Neural crest cell (in vitro differentiated cells): Measurements from ENCODE around the gene CAMK4. TPM values are rescaled to one million over a fixed set of nuclear protein-coding genes. Genes with fewer than 3 reads are reported as not detected.

Source experiments
- DNase-seq: peaks from one replicate; pipeline ENCODE4 v3.0.0; 2021; ENCODE audit warnings: low read depth, mixed read lengths, low spot score
- H3K27ac Mint-ChIP-seq: one replicate; pipeline ENCODE4 v1.8.0; 2021; ENCODE audit warnings: mild to moderate bottlenecking, mixed read lengths; ENCODE audit not compliant: unreplicated experiment
- H3K27me3 Mint-ChIP-seq: 2 replicates; pipeline ENCODE4 v1.8.0; 2021; ENCODE audit warnings: low read depth, mild to moderate bottlenecking, mixed read lengths
- H3K36me3 Mint-ChIP-seq: 2 replicates; pipeline ENCODE4 v1.8.0; 2021; ENCODE audit warnings: low read depth, mild to moderate bottlenecking, mixed read lengths
- H3K4me1 Mint-ChIP-seq: 2 replicates; pipeline ENCODE4 v1.8.0; 2021; ENCODE audit warnings: mixed read lengths
- H3K4me3 Mint-ChIP-seq: one replicate; pipeline ENCODE4 v1.8.0; 2021; ENCODE audit warnings: mild to moderate bottlenecking, mixed read lengths
- H3K9me3 Mint-ChIP-seq: 2 replicates; pipeline ENCODE4 v1.8.0; 2021; ENCODE audit warnings: mixed read lengths
- CTCF ChIP-seq: fragments of 200-600 bp; sonication (generic); conservative IDR thresholded peaks from 2 replicates; pipeline ENCODE4 v1.5.0; 2021; ENCODE audit warnings: antibody characterized with exemption, mild to moderate bottlenecking
- total RNA-seq: library from RNA; stranded (reverse); gene quantifications from 2 replicates; pipeline ENCODE4 v1.2.1, GENCODE V29; 2021

CAMK4 gene
- total RNA-seq, 1 donor from 2014 or later: 9.4 TPM

GRCh38 chr5:111246459-111246858 is 22.3 kb downstream of the CAMK4 start:
- H3K36me3 Mint-ChIP-seq: no peaks in the 10 kb centered on the region

GRCh38 chr5:111248571-111248970 is 24.4 kb downstream of the CAMK4 start:
- Mint-ChIP-seq H3K9me3 (no peaks in the 10 kb centered on the region), H3K4me1 (no peaks in the 10 kb centered on the region), H3K36me3 (no peaks in the 10 kb centered on the region), H3K27me3 (no peaks in the 10 kb centered on the region), H3K27ac (no peak overlapping the region), H3K4me3 (no peak overlapping the region)
- DNase-seq: no peak
- no peak for TF ChIP-seq CTCF

More at GRCh38 chr5:111246459-111246858, 22.3 kb downstream of the CAMK4 start:
- no peak overlapping the region for H3K4me3 Mint-ChIP-seq
- H3K27ac Mint-ChIP-seq: no peak overlapping the region
- H3K27me3 Mint-ChIP-seq: peaks cover 2% of the 10 kb centered on the region
- H3K4me1 Mint-ChIP-seq: no peaks in the 10 kb centered on the region
- no peak for DNase-seq
- no peaks in the 10 kb centered on the region for H3K9me3 Mint-ChIP-seq
- no peak for TF ChIP-seq CTCF

DNA sequence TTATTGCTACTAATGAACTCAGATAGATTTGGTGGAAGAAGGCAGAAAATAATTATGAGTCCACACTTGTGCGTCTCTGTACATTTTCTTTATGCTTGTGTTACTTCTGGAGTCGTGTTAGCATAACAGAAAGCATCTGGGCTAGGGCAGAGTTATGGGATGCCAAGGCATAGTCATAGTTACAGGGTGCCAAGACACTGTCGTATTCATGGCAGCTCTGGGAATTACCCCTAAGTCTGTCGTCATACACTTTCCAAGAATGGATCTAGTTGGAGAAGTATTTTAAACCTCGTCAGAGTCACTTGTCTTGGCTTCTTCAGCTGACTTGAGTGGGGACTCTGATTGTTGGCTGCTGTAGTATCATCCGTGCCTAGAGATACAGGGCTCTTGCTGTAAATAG is 27.7 kb downstream of the CAMK4 start:
- peaks cover 6% of the 10 kb centered on the region for H3K9me3 Mint-ChIP-seq
- peaks cover 2% of the 10 kb centered on the region for H3K36me3 Mint-ChIP-seq
- H3K4me1 Mint-ChIP-seq: no peaks in the 10 kb centered on the region
- H3K27ac Mint-ChIP-seq: no peak overlapping the region
- no peak overlapping the region for H3K4me3 Mint-ChIP-seq
- no peaks in the 10 kb centered on the region for H3K27me3 Mint-ChIP-seq
- DNase-seq: no peak
- TF ChIP-seq CTCF: no peak

GRCh38 chr5:111252799-111253545 is 28.8 kb downstream of the CAMK4 start:
- H3K27me3 Mint-ChIP-seq: no peaks in the 10 kb centered on the region
- no peak for DNase-seq
- H3K4me1 Mint-ChIP-seq: no peaks in the 10 kb centered on the region
- TF ChIP-seq CTCF: no peak
- H3K36me3 Mint-ChIP-seq: peaks cover 6% of the 10 kb centered on the region
- peaks cover 11% of the 10 kb centered on the region for H3K9me3 Mint-ChIP-seq
- no peak overlapping the region for H3K27ac Mint-ChIP-seq
- no peak overlapping the region for H3K4me3 Mint-ChIP-seq

DNA sequence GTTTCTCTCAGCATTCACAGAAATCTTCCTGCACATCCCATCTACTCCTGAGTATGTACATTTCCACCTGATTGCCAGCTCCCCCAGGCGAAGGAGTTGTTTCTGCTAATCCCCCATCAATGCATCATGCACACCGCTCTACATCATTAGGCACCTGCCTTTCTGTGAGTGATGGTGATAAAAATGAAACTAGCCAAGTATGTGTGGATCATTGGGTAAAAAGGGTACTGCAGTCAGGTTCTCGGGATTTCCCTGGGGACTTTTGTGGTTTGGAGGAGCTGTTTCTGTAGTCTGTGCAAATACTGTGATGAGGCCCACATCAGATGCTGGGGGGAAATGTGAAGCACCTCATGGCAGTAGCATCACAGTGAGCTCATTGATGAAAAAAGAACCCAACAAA is 30.4 kb downstream of the CAMK4 start:
- Mint-ChIP-seq H3K27ac (no peak overlapping the region), H3K4me3 (no peak overlapping the region), H3K27me3 (no peaks in the 10 kb centered on the region), H3K4me1 (no peaks in the 10 kb centered on the region), H3K36me3 (peaks cover 6% of the 10 kb centered on the region), H3K9me3 (peaks cover 11% of the 10 kb centered on the region)
- no peak for TF ChIP-seq CTCF
- no peak for DNase-seq
